H9 (cell line): Measurements from ENCODE around the gene LPP. TPM values are rescaled to one million over a fixed set of nuclear protein-coding genes. Genes with fewer than 3 reads are reported as not detected.

Experiments used
- DNase-seq: peaks from one replicate; pipeline ENCODE4 v3.0.0-alpha.2; 2017
- H2AFZ ChIP-seq: one replicate; pipeline ENCODE4 v1.6.1; 2013; ENCODE audit warnings: mild to moderate bottlenecking, low read length, control low read depth, moderate library complexity
- H2AK5ac ChIP-seq: 2 replicates; pipeline ENCODE4 v1.6.1; 2013; ENCODE audit warnings: low read length, control low read depth, mixed read lengths; ENCODE audit not compliant: insufficient read length
- H2BK120ac ChIP-seq: one replicate; pipeline ENCODE4 v1.6.1; 2013; ENCODE audit warnings: low read depth, mild to moderate bottlenecking, low read length, control low read depth, inconsistent platforms; ENCODE audit not compliant: poor library complexity, severe bottlenecking
- H2BK12ac ChIP-seq: 2 replicates; pipeline ENCODE4 v1.6.1; 2013; ENCODE audit warnings: low read length, control low read depth, mixed read lengths, low read depth; ENCODE audit not compliant: insufficient read length
- H2BK15ac ChIP-seq: 2 replicates; pipeline ENCODE4 v1.6.1; 2013; ENCODE audit warnings: low read depth, low read length, control low read depth
- H2BK20ac ChIP-seq: one replicate; pipeline ENCODE4 v1.6.1; 2013; ENCODE audit warnings: low read depth, mild to moderate bottlenecking, low read length, control low read depth, inconsistent platforms; ENCODE audit not compliant: poor library complexity, severe bottlenecking
- H2BK5ac ChIP-seq: 2 replicates; pipeline ENCODE4 v1.6.1; 2013; ENCODE audit warnings: low read length, control low read depth, mixed read lengths; ENCODE audit not compliant: insufficient read length
- H3K14ac ChIP-seq: 2 replicates; pipeline ENCODE4 v1.6.1; 2013; ENCODE audit warnings: low read length, control low read depth; ENCODE audit not compliant: insufficient read depth
- H3K18ac ChIP-seq: 2 replicates; pipeline ENCODE4 v1.6.1; 2013; ENCODE audit warnings: low read depth, mild to moderate bottlenecking, mixed read lengths, low read length, control low read depth; ENCODE audit not compliant: insufficient read length
- H3K23ac ChIP-seq: 2 replicates; pipeline ENCODE4 v1.6.1; 2013; ENCODE audit warnings: low read length, control low read depth, mixed read lengths, low read depth; ENCODE audit not compliant: insufficient read length
- H3K23me2 ChIP-seq: 2 replicates; pipeline ENCODE4 v1.6.1; 2013; ENCODE audit warnings: low read depth, mild to moderate bottlenecking, mixed read lengths, low read length, control low read depth; ENCODE audit not compliant: insufficient read length, poor library complexity, severe bottlenecking
- H3K27ac ChIP-seq: 2 replicates; pipeline ENCODE4 v1.5.1; 2013; ENCODE audit warnings: low read length, control low read depth, mixed read lengths, low read depth; ENCODE audit not compliant: insufficient read length
- H3K27me3 ChIP-seq: 2 replicates; pipeline ENCODE4 v1.6.1; 2013; ENCODE audit warnings: low read length, control low read depth, inconsistent platforms; ENCODE audit not compliant: insufficient read depth
- H3K4ac ChIP-seq: 2 replicates; pipeline ENCODE4 v1.6.1; 2013; ENCODE audit warnings: low read depth, mild to moderate bottlenecking, control low read depth, inconsistent platforms, low read length, moderate library complexity
- H3K4me1 ChIP-seq: 2 replicates; pipeline ENCODE4 v1.6.1; 2013; ENCODE audit warnings: low read length, control low read depth, inconsistent platforms; ENCODE audit not compliant: insufficient read depth
- H3K4me2 ChIP-seq: 2 replicates; pipeline ENCODE4 v1.6.1; 2013; ENCODE audit warnings: low read length, control low read depth, mixed read lengths; ENCODE audit not compliant: insufficient read length, insufficient read depth
- H3K56ac ChIP-seq: 2 replicates; pipeline ENCODE4 v1.6.1; 2013; ENCODE audit warnings: low read depth, mild to moderate bottlenecking, mixed read lengths, low read length, control low read depth; ENCODE audit not compliant: insufficient read length
- H3K79me1 ChIP-seq: 2 replicates; pipeline ENCODE4 v1.6.1; 2013; ENCODE audit warnings: low read depth, mild to moderate bottlenecking, moderate library complexity, low read length, control low read depth, inconsistent platforms; ENCODE audit not compliant: insufficient read depth, poor library complexity, severe bottlenecking
- H3K79me2 ChIP-seq: 2 replicates; pipeline ENCODE4 v1.6.1; 2013; ENCODE audit warnings: low read length, control low read depth, inconsistent platforms; ENCODE audit not compliant: insufficient read depth
- H3K9ac ChIP-seq: 2 replicates; pipeline ENCODE4 v1.6.1; 2013; ENCODE audit warnings: low read length, control low read depth, mixed read lengths; ENCODE audit not compliant: insufficient read length; ENCODE audit errors: extremely low read depth
- H3K9me3 ChIP-seq: one replicate; pipeline ENCODE4 v1.6.1; 2013; ENCODE audit warnings: low read depth, low read length, inconsistent platforms; ENCODE audit not compliant: control insufficient read depth
- H3T11ph ChIP-seq: one replicate; pipeline ENCODE4 v1.6.1; 2013; ENCODE audit warnings: mild to moderate bottlenecking, low read length, control low read depth, inconsistent platforms
- H4K20me1 ChIP-seq: one replicate; pipeline ENCODE4 v1.6.1; 2013; ENCODE audit not compliant: control insufficient read depth, insufficient read length, insufficient read depth
- H4K5ac ChIP-seq: 2 replicates; pipeline ENCODE4 v1.6.1; 2013; ENCODE audit warnings: low read depth, mild to moderate bottlenecking, mixed read lengths, low read length, control low read depth; ENCODE audit not compliant: insufficient read length
- H4K8ac ChIP-seq: replicated peaks from 2 replicates; pipeline ENCODE4 v1.6.1; 2013; ENCODE audit warnings: low read length, control low read depth, mixed read lengths, low read depth; ENCODE audit not compliant: insufficient read length
- H4K91ac ChIP-seq: 2 replicates; pipeline ENCODE4 v1.6.1; 2013; ENCODE audit warnings: low read depth, mild to moderate bottlenecking, moderate library complexity, mixed read lengths, low read length, control low read depth; ENCODE audit not compliant: insufficient read length
- H3K27ac Mint-ChIP-seq, 3 experiments: 2 replicates in 2 of 3; 3 replicates in 1 of 3; pipeline ENCODE4 v1.8.0; 2020 to 2021; ENCODE audit warnings: mixed read lengths in 3 of 3, mild to moderate bottlenecking in 1 of 3, moderate library complexity in 1 of 3
- H3K27me3 Mint-ChIP-seq: 2 replicates; pipeline ENCODE4 v1.8.0; 2021; ENCODE audit warnings: low read depth, mild to moderate bottlenecking, moderate library complexity, mixed read lengths
- H3K36me3 Mint-ChIP-seq, 3 experiments: 2 replicates in 2 of 3; 3 replicates in 1 of 3; pipeline ENCODE4 v1.8.0; 2020 to 2021; ENCODE audit warnings: low read depth in 3 of 3, mixed read lengths in 3 of 3; ENCODE audit not compliant: insufficient read depth in 1 of 3
- H3K4me1 Mint-ChIP-seq, 2 experiments: 2 replicates each; pipeline ENCODE4 v1.8.0; 2020; ENCODE audit warnings: mixed read lengths in 2 of 2
- H3K4me3 Mint-ChIP-seq, 2 experiments: 2 replicates in 1 of 2; 3 replicates in 1 of 2; pipeline ENCODE4 v1.8.0; 2020 to 2021; ENCODE audit warnings: mild to moderate bottlenecking in 2 of 2, mixed read lengths in 2 of 2, moderate library complexity in 1 of 2
- H3K9me3 Mint-ChIP-seq, 2 experiments: 2 replicates in 1 of 2; 3 replicates in 1 of 2; pipeline ENCODE4 v1.8.0; 2020; ENCODE audit warnings: mild to moderate bottlenecking in 2 of 2, mixed read lengths in 2 of 2, moderate library complexity in 1 of 2
- WGBS: extraction: QIAGEN DNeasy Blood & Tissue Kit; methylation state at CpG from one replicate; pipeline ENCODE4 v1.1.7; 2013; ENCODE audit warnings: missing lambda C conversion rate, low lambda C conversion rate, mixed read lengths; ENCODE audit not compliant: insufficient read length; ENCODE audit errors: extremely low coverage; 5-methylcytosine and 5-hydroxymethylcytosine counted together
- total RNA-seq: library from RNA; stranded (reverse); gene quantifications from 2 replicates; pipeline ENCODE4 v1.2.1, GENCODE V29; 2021
- TF ChIP-seq, protein P1 (sequence below): fragments of 200-600 bp; sonication (generic); conservative IDR thresholded peaks from 3 replicates; pipeline ENCODE4 v1.8.0; 2021; ENCODE audit warnings: antibody characterized with exemption, mild to moderate bottlenecking

The LPP gene
- total RNA-seq, 1 experiment from 2014 or later: 64.6 TPM

DNA sequence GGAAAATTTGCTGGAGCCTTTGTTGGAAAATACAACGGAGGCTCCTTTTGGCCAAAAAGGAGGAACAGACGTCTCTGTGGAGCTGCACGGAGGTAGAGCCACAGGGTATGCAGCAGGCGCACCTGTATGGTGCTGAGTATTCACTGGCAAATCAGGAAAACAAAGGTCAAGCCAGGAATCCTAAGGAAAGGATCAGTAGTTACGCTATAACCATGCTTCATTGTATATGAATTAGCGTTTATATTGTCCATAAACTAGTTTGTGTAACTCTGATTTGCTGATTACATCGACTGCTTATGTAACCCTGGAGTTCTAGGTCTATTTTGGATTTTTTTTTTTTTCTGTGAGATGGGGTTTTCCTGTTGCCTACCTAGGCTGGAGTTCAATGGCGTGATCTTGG is 45.4 kb downstream of the LPP start:
- Histone ChIP-seq H3K56ac (no peak overlapping the region), H3K23me2 (no peaks in the 10 kb centered on the region), H3K27ac (no peak overlapping the region), H3K23ac (no peak overlapping the region), H3T11ph (no peak overlapping the region), H4K8ac (no peak overlapping the region), H3K79me1 (no peaks in the 10 kb centered on the region), H3K4ac (no peak overlapping the region), H3K4me1 (peaks cover 9% of the 10 kb centered on the region; the same call in 1 of the 2 replicates), H2AK5ac (no peak overlapping the region), H2BK120ac (no peak overlapping the region), H4K5ac (no peak overlapping the region), H4K91ac (no peak overlapping the region), H3K18ac (no peak overlapping the region), H2BK12ac (no peak overlapping the region), H2BK20ac (no peak overlapping the region), H3K27me3 (no peaks in the 10 kb centered on the region), H3K9me3 (no peaks in the 10 kb centered on the region), H3K4me2 (no peak overlapping the region), H2AFZ (no peak overlapping the region), H3K9ac (no peak overlapping the region), H4K20me1 (no peaks in the 10 kb centered on the region), H2BK5ac (no peak overlapping the region), H3K79me2 (peaks cover 2% of the 10 kb centered on the region; the same call in 1 of the 2 replicates), H2BK15ac (no peak overlapping the region), H3K14ac (no peak overlapping the region)
- DNase-seq: no peak
- peaks cover 22 to 28% of the 10 kb centered on the region in 2 experiments for H3K4me1 Mint-ChIP-seq
- WGBS: no CpG with 5 or more reads among the region's 8 CpGs
- peak overlapping the region in 1 of 3 experiments; percentile 41; a peak in 1 of 7 replicates for H3K27ac Mint-ChIP-seq
- no peak overlapping the region for H3K4me3 Mint-ChIP-seq
- H3K9me3 Mint-ChIP-seq: no peaks in the 10 kb centered on the region; a peak in 1 of 5 replicates
- H3K36me3 Mint-ChIP-seq: no peaks in the 10 kb centered on the region; a peak in 1 of 7 replicates
- TF ChIP-seq, protein P1, sequence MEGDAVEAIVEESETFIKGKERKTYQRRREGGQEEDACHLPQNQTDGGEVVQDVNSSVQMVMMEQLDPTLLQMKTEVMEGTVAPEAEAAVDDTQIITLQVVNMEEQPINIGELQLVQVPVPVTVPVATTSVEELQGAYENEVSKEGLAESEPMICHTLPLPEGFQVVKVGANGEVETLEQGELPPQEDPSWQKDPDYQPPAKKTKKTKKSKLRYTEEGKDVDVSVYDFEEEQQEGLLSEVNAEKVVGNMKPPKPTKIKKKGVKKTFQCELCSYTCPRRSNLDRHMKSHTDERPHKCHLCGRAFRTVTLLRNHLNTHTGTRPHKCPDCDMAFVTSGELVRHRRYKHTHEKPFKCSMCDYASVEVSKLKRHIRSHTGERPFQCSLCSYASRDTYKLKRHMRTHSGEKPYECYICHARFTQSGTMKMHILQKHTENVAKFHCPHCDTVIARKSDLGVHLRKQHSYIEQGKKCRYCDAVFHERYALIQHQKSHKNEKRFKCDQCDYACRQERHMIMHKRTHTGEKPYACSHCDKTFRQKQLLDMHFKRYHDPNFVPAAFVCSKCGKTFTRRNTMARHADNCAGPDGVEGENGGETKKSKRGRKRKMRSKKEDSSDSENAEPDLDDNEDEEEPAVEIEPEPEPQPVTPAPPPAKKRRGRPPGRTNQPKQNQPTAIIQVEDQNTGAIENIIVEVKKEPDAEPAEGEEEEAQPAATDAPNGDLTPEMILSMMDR: no peak
- no peaks in the 10 kb centered on the region for H3K27me3 Mint-ChIP-seq
